Mammary epithelial cell (primary cell): Measurements from ENCODE around the gene PLAAT2.

Source experiments
- EZH2 ChIP-seq: IDR thresholded peaks from 2 replicates; pipeline ENCODE4 v1.6.1; 2012; ENCODE audit warnings: low read length, inconsistent platforms, borderline replicate concordance
- TF ChIP-seq, protein P1 (sequence below), 2 donors: IDR thresholded peaks in 1 of 2; conservative IDR thresholded peaks in 1 of 2; 2 replicates each; pipeline ENCODE4 v1.5.1; 2011 to 2012; ENCODE audit warnings: inconsistent platforms in 2 of 2, low read length in 2 of 2, mild to moderate bottlenecking in 2 of 2, control low read depth in 1 of 2, low read depth in 1 of 2; ENCODE audit not compliant: insufficient read depth in 1 of 2; ENCODE audit errors: extremely low read depth in 1 of 2

DNA sequence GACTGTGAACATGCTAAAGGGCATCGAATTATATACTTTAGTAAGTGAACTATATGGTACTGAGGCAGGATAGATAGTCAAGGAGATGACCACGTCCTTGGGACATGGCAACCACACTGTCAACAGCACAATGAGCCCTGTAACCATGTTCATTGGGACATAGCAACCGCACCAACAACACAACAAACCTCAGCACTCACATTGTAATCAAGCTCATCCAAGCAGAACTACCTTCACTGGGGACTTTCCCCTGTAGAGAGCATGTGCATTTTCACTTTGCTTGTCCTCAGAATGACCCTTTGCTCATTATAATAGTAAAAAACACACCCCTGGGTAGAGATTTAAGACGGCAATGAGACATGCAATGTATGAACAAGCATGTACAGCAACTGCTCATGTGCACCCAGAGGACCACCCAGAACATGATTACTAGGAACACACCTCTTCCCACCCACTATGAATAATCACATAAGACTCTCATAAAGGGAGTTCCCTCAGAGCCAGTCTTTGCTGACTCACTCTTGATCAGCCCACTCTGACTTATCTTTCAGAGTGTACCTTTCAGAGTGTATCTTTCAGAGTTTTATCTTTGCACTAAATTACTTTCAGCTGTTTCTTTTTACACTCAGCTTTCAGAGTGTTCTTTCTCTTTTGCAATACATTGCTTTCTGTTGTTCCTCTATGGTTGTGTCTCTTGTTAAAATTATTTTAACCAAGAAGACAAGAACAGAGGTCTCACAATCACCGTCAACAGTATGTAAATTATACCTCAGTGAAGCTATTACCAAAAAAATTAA lies 4.1 kb upstream of the PLAAT2 start:
- TF ChIP-seq, protein P1, sequence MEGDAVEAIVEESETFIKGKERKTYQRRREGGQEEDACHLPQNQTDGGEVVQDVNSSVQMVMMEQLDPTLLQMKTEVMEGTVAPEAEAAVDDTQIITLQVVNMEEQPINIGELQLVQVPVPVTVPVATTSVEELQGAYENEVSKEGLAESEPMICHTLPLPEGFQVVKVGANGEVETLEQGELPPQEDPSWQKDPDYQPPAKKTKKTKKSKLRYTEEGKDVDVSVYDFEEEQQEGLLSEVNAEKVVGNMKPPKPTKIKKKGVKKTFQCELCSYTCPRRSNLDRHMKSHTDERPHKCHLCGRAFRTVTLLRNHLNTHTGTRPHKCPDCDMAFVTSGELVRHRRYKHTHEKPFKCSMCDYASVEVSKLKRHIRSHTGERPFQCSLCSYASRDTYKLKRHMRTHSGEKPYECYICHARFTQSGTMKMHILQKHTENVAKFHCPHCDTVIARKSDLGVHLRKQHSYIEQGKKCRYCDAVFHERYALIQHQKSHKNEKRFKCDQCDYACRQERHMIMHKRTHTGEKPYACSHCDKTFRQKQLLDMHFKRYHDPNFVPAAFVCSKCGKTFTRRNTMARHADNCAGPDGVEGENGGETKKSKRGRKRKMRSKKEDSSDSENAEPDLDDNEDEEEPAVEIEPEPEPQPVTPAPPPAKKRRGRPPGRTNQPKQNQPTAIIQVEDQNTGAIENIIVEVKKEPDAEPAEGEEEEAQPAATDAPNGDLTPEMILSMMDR (conservative IDR thresholded peaks at IDR 0.05 in 1 of 2, IDR thresholded peaks at IDR 0.05 in 1 of 2; ENCODE audit: extremely low read depth in 1 of 2, insufficient read depth in 1 of 2, low read depth in 1 of 2, low read length in 2 of 2): no peak
- no peak for TF ChIP-seq EZH2
